Lung (tissue), 12 donors: ENCODE results near the gene PRDM16. TPM values are rescaled to one million over a fixed set of nuclear protein-coding genes. Genes with fewer than 3 reads are reported as not detected.

Experiments used
- ATAC-seq: fragments of 200-7000 bp; cut with Tn5 transposase; one replicate; pipeline ENCODE4 v1.9.1; 2020; ENCODE audit warnings: moderate number of reproducible peaks; ENCODE audit not compliant: insufficient read depth, low FRiP score
- DNase-seq, 3 donors: peaks; one replicate each; pipeline ENCODE4 v3.0.0-alpha.2; 2013 to 2017
- H3K27ac ChIP-seq, 2 donors: one replicate each; pipeline ENCODE4 v1.5.1; 2013; ENCODE audit warnings: mild to moderate bottlenecking in 2 of 2, moderate library complexity in 2 of 2, control low read depth in 1 of 2, inconsistent platforms in 1 of 2, low read depth in 1 of 2, low read length in 1 of 2
- H3K27me3 ChIP-seq, 3 donors: one replicate each; pipeline ENCODE4 v1.5.1; 2013; ENCODE audit warnings: low read length in 2 of 3; ENCODE audit not compliant: control insufficient read depth in 3 of 3, insufficient read depth in 3 of 3
- H3K36me3 ChIP-seq, 4 donors: one replicate each; pipeline ENCODE4 v1.5.1; 2013; ENCODE audit warnings: low read length in 4 of 4, mild to moderate bottlenecking in 1 of 4, moderate library complexity in 1 of 4; ENCODE audit not compliant: control insufficient read depth in 4 of 4, insufficient read depth in 4 of 4
- H3K4me1 ChIP-seq, 5 donors: one replicate each; pipeline ENCODE4 v1.5.1; 2013; ENCODE audit warnings: low read length in 5 of 5, mild to moderate bottlenecking in 2 of 5, moderate library complexity in 1 of 5; ENCODE audit not compliant: control insufficient read depth in 5 of 5, insufficient read depth in 5 of 5
- H3K4me3 ChIP-seq: one replicate; pipeline ENCODE4 v1.5.1; 2013; ENCODE audit warnings: mild to moderate bottlenecking, control low read depth, moderate library complexity
- H3K9ac ChIP-seq, 2 donors: one replicate each; pipeline ENCODE4 v1.5.1; 2013; ENCODE audit warnings: low read length in 2 of 2, control low read depth in 1 of 2; ENCODE audit not compliant: insufficient read depth in 1 of 2
- H3K9me3 ChIP-seq, 4 donors: one replicate each; pipeline ENCODE4 v1.5.1; 2013; ENCODE audit warnings: low read length in 3 of 4, mild to moderate bottlenecking in 1 of 4, moderate library complexity in 1 of 4; ENCODE audit not compliant: control insufficient read depth in 4 of 4, insufficient read depth in 3 of 4
- WGBS, 2 donors: extraction: QIAGEN DNeasy Blood & Tissue Kit; methylation state at CpG; one replicate each; pipeline ENCODE4 v1.1.7; 2013; 5-methylcytosine and 5-hydroxymethylcytosine counted together
- polyA plus RNA-seq, 2 donors: library from polyadenylated mRNA; stranded (reverse); fragments of 200-250 nt; gene quantifications; one replicate each; pipeline ENCODE4 v1.2.1, GENCODE V29; 2013
- total RNA-seq, 2 donors: library from RNA; depleted of rRNA in 1 of 2; stranded (reverse); fragments of >200 nt in 1 of 2; gene quantifications; one replicate each; pipeline ENCODE4 v1.2.1, GENCODE V29; 2014 to 2021
- TF ChIP-seq, protein P1 (sequence below): IDR thresholded peaks from 2 replicates; pipeline ENCODE4 v1.5.1; 2012; ENCODE audit warnings: mild to moderate bottlenecking; ENCODE audit errors: control extremely low read depth, extremely low read depth
- donor health status: control.
- donor health status: control.
- donor health status: Bipolar disorder and iron deficiency.
- donor health status: healthy.
- donor health status: DM: yes; HTN: yes; CAD: no.

The PRDM16 gene
- total and polyA plus RNA-seq, 4 donors: 2.4 to 36.5 (median 13.1) TPM

DNA sequence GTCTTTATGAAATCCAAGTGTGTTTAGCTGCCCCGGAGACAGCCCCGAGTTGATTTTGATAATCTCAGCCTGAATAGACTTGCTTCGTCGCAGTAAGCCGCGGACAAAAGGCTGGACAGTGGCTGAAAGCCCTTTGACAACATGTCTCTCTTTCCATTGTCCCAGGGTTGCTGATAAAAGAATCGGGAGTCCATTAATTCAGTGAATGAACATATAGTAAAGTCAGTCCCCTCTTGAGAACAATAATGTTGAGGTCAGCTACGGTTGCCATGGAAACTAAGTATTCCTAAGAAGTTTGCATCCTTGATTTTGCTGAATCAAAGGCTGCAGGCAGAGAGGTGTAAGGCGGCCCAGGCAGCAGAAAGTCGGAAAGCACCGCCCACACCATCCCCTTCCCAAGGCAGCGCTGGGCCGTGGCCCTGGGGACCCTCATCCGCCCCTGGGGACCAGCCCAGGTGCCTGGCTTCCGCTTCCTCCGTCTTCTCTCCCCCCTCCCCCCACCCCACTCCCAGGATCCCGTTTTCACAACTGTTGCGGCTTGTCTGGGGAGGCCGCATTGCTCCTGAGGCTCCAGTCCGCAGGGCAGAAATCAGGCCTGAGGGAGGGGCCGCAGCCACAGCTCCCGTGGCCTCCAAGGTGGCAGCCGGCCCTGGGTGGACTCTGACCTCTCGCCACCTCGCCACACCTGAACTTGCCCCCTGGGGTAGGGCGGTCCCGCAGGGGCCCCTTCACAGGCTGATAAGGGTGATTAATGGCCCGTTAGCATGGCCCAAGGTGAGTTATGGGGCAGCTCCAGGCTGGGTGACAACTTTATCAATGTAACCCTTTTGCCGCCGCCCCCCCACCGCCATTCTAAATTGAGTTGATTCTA is 180.9 kb downstream of the PRDM16 start:
- no peak for DNase-seq

DNA sequence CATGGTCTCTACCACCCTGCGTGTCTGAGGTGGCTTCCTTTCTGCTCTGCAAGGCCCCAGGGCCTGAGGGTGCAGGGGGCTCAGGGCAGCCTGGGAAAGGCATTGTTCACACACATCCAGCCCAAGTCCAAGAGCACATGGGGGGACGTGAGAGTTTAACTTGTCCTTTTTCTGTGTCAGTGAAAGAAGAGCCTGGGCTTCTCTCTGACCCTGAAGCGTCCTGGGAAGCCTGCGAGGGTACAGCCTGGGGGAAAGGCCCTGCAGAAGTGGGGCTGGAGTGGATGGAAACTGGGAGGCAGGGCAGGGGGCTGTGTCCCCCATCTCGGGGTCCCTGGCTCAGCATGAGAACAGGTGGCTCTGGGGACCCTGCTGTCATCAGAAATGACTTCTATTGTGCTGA is 181.6 kb downstream of the PRDM16 start:
- H3K9ac ChIP-seq: no peak overlapping the region
- 70 to 74% methylated on average over 5 of the region's 5 CpGs for WGBS, 2 donors
- H3K4me1 ChIP-seq: peaks cover 0 to 17% (median 0%) of the 10 kb centered on the region in 5 donors
- ATAC-seq: no peak
- no peak overlapping the region for H3K27ac ChIP-seq
- peaks cover 0 to 2% (median 0%) of the 10 kb centered on the region in 4 donors for H3K9me3 ChIP-seq
- no peaks in the 10 kb centered on the region for H3K36me3 ChIP-seq
- peaks cover 0 to 11% (median 7%) of the 10 kb centered on the region in 3 donors for H3K27me3 ChIP-seq
- no peak for DNase-seq
- H3K4me3 ChIP-seq: no peak overlapping the region
- TF ChIP-seq, protein P1, sequence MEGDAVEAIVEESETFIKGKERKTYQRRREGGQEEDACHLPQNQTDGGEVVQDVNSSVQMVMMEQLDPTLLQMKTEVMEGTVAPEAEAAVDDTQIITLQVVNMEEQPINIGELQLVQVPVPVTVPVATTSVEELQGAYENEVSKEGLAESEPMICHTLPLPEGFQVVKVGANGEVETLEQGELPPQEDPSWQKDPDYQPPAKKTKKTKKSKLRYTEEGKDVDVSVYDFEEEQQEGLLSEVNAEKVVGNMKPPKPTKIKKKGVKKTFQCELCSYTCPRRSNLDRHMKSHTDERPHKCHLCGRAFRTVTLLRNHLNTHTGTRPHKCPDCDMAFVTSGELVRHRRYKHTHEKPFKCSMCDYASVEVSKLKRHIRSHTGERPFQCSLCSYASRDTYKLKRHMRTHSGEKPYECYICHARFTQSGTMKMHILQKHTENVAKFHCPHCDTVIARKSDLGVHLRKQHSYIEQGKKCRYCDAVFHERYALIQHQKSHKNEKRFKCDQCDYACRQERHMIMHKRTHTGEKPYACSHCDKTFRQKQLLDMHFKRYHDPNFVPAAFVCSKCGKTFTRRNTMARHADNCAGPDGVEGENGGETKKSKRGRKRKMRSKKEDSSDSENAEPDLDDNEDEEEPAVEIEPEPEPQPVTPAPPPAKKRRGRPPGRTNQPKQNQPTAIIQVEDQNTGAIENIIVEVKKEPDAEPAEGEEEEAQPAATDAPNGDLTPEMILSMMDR: no peak

More for the DNA sequence above, 180.9 kb downstream of the PRDM16 start:
- TF ChIP-seq, protein P1: no peak
- WGBS, 2 donors: 65 to 67% methylated on average over 31 of the region's 31 CpGs
- no peak for ATAC-seq
- Histone ChIP-seq H3K27me3 (peaks cover 0 to 11% (median 7%) of the 10 kb centered on the region in 3 donors), H3K27ac (no peak overlapping the region), H3K9ac (no peak overlapping the region), H3K4me1 (peaks cover 0 to 17% (median 0%) of the 10 kb centered on the region in 5 donors), H3K36me3 (no peaks in the 10 kb centered on the region), H3K9me3 (no peaks in the 10 kb centered on the region), H3K4me3 (no peak overlapping the region)

DNA sequence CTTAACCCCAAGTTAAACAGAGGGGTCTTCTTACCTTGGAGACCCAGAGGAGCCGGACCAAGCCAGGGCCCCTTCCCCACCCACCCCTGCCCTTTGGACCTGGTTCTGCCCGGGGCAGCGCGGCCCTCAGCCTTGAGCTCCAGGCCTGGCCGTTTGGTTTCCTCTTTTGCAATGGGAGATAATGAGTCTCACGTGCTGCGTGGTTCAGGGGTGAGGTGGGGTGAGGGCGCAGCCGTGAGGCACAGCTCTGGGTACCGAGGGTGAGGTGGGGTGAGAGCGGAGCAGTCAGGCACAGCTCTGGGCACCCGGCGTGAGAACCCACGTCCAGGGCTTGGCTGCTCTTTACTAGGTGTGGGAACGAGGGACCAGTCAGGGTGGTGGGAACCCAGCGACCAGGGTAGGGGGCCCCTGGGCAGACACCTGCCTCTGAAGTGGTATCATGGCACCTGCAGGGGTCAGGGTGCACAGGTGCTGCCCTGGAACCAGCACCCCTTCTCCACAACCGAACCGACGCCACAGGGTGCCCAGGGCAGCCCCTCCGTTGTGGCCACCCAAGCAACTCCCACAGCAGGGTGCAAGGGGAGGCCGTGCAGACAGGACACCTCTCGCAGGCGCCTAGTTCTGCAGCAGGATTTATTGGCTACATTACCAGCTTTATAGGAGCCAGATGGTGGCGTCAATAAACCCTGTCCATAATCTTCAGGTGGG is 182.2 kb downstream of the PRDM16 start:
- ATAC-seq: no peak
- Histone ChIP-seq H3K4me1 (peaks cover 0 to 17% (median 0%) of the 10 kb centered on the region in 5 donors), H3K9ac (no peak overlapping the region), H3K9me3 (peaks cover 0 to 4% (median 0%) of the 10 kb centered on the region in 4 donors), H3K36me3 (no peaks in the 10 kb centered on the region), H3K27me3 (peaks cover 0 to 11% (median 7%) of the 10 kb centered on the region in 3 donors), H3K4me3 (no peak overlapping the region), H3K27ac (no peak overlapping the region)
- no peak for DNase-seq
- TF ChIP-seq, protein P1: no peak
- WGBS, 2 donors: 55 to 67% methylated on average over 24 of the region's 24 CpGs
